HepG2 (cell line): ENCODE results near the gene ZXDC. TPM values are rescaled to one million over a fixed set of nuclear protein-coding genes. Genes with fewer than 3 reads are reported as not detected.

Source experiments
- AGO2 ChIP-seq: fragments of 200-400 bp; formaldehyde crosslinking; optimal IDR thresholded peaks from 2 replicates; pipeline ENCODE3; 2017; ENCODE audit warnings: mild to moderate bottlenecking, low read depth, low read length, moderate library complexity
- EEA1 ChIP-seq: sonication (generic); formaldehyde crosslinking; IDR thresholded peaks from 2 replicates; pipeline ENCODE4 v1.5.1; 2020; ENCODE audit warnings: mild to moderate bottlenecking, missing genetic modification reagents, borderline replicate concordance
- FLYWCH1 ChIP-seq: sonication (generic); formaldehyde crosslinking; IDR thresholded peaks from 2 replicates; pipeline ENCODE4 v1.8.1; 2023; ENCODE audit warnings: mild to moderate bottlenecking, missing genetic modification reagents
- GPN1 ChIP-seq: sonication (generic); formaldehyde crosslinking; IDR thresholded peaks from 2 replicates; pipeline ENCODE4 v1.5.1; 2020; ENCODE audit warnings: missing genetic modification reagents, borderline replicate concordance
- KDM3A ChIP-seq: IDR thresholded peaks from 2 replicates; pipeline ENCODE4 v1.6.1; 2018; ENCODE audit warnings: low read depth, missing compliant biosample characterization
- NFYB ChIP-seq: sonication (generic); formaldehyde crosslinking; IDR thresholded peaks from 2 replicates; pipeline ENCODE4 v1.4.0; 2020; ENCODE audit warnings: missing genetic modification reagents
- ONECUT2 ChIP-seq: sonication (generic); formaldehyde crosslinking; IDR thresholded peaks from 2 replicates; pipeline ENCODE4 v1.4.0; 2020; ENCODE audit warnings: missing genetic modification reagents
- PPARG ChIP-seq: conservative IDR thresholded peaks from 2 replicates; pipeline ENCODE4 v1.6.1; 2016; ENCODE audit warnings: missing biosample characterization, missing genetic modification reagents
- RNF2 ChIP-seq: fragments of 450-650 bp; conservative IDR thresholded peaks from 2 replicates; pipeline ENCODE4 v1.6.1; 2016; ENCODE audit warnings: low read depth
- SKIL ChIP-seq: sonication (generic); formaldehyde crosslinking; IDR thresholded peaks from 2 replicates; pipeline ENCODE4 v1.8.0; 2022; ENCODE audit warnings: missing genetic modification reagents, mild to moderate bottlenecking, moderate library complexity, borderline replicate concordance
- SMARCC2 ChIP-seq: fragments of 450-650 bp; IDR thresholded peaks from 2 replicates; pipeline ENCODE4 v1.6.1; 2017; ENCODE audit warnings: antibody characterized with exemption, mild to moderate bottlenecking
- SMC3 ChIP-seq: IDR thresholded peaks from 2 replicates; pipeline ENCODE4 v1.6.1; 2011; ENCODE audit warnings: low read length, improper control_type of control experiment
- SOX13 ChIP-seq, 3 experiments: fragments of 450-650 bp in 1 of 3; sonication (generic) in 1 of 3; formaldehyde crosslinking in 1 of 3; IDR thresholded peaks in 2 of 3; conservative IDR thresholded peaks in 1 of 3; 2 replicates each; pipeline versions ENCODE4 v1.5.0 to v1.6.1; 2016 to 2020; ENCODE audit warnings: antibody characterized with exemption in 1 of 3, mild to moderate bottlenecking in 1 of 3, missing compliant biosample characterization in 1 of 3, missing genetic modification reagents in 1 of 3, moderate library complexity in 1 of 3
- TCF7 ChIP-seq: sonication (generic); IDR thresholded peaks from 2 replicates; pipeline ENCODE4 v1.6.1; 2016; ENCODE audit warnings: antibody characterized with exemption, low read depth
- TSC22D2 ChIP-seq: sonication (generic); formaldehyde crosslinking; IDR thresholded peaks from 2 replicates; pipeline ENCODE4 v1.5.1; 2020; ENCODE audit warnings: missing genetic modification reagents, mild to moderate bottlenecking, borderline replicate concordance
- ZNF17 ChIP-seq: sonication (generic); formaldehyde crosslinking; IDR thresholded peaks from 2 replicates; pipeline ENCODE4 v1.5.0; 2020; ENCODE audit warnings: mild to moderate bottlenecking, missing genetic modification reagents
- ZNF260 ChIP-seq: sonication (generic); formaldehyde crosslinking; IDR thresholded peaks from 2 replicates; pipeline ENCODE4 v1.4.0; 2020; ENCODE audit warnings: missing genetic modification reagents, low read depth, mild to moderate bottlenecking, borderline replicate concordance
- ZNF274 ChIP-seq: sonication (generic); formaldehyde crosslinking; IDR thresholded peaks from 2 replicates; pipeline ENCODE4 v1.5.1; 2020; ENCODE audit warnings: mild to moderate bottlenecking, missing genetic modification reagents
- ZNF446 ChIP-seq: sonication (generic); formaldehyde crosslinking; IDR thresholded peaks from 2 replicates; pipeline ENCODE4 v1.5.0; 2020; ENCODE audit warnings: mild to moderate bottlenecking, missing genetic modification reagents
- ZNF576 ChIP-seq: sonication (generic); formaldehyde crosslinking; IDR thresholded peaks from 2 replicates; pipeline ENCODE4 v1.4.0; 2020; ENCODE audit warnings: mild to moderate bottlenecking, missing genetic modification reagents
- ZNF674 ChIP-seq: sonication (generic); formaldehyde crosslinking; IDR thresholded peaks from 2 replicates; pipeline ENCODE4 v1.5.0; 2020; ENCODE audit warnings: low read depth, mild to moderate bottlenecking, missing genetic modification reagents
- ZSCAN25 ChIP-seq: sonication (generic); formaldehyde crosslinking; IDR thresholded peaks from 2 replicates; pipeline ENCODE4 v1.8.0; 2022; ENCODE audit warnings: mild to moderate bottlenecking, missing genetic modification reagents
- ZSCAN31 ChIP-seq: sonication (generic); formaldehyde crosslinking; IDR thresholded peaks from 2 replicates; pipeline ENCODE4 v1.5.0; 2020; ENCODE audit warnings: low read depth, mild to moderate bottlenecking, missing genetic modification reagents
- polyA plus RNA-seq, 8 experiments: library from polyadenylated mRNA; depleted of rRNA in 3 of 8; stranded (reverse) in 7 of 8; unstranded in 1 of 8; fragments of >200 nt; fragmentation: Illumina TruSeq in 4 of 8; extraction: Trizol in 4 of 8; gene quantifications; 2 replicates each; pipeline versions ENCODE4 v1.2.1 to v1.2.3, GENCODE V29; 2011 to 2016; ENCODE audit warnings: low read depth in 4 of 8, missing spikeins in 1 of 8, mixed read lengths in 1 of 8; ENCODE audit not compliant: insufficient read depth in 1 of 8
- total RNA-seq, 5 experiments: library from RNA; depleted of rRNA; stranded (reverse); fragments of >200 nt; fragmentation: Illumina TruSeq; extraction: Trizol; gene quantifications; 2 replicates each; pipeline ENCODE4 v1.2.3, GENCODE V29; 2016; ENCODE audit warnings: low read depth in 1 of 5
- TF ChIP-seq, protein P1 (sequence below): sonication (generic); formaldehyde crosslinking; IDR thresholded peaks from 2 replicates; pipeline ENCODE4 v1.8.0; 2023; ENCODE audit warnings: mild to moderate bottlenecking, missing genetic modification reagents
- TF ChIP-seq, protein P2 (sequence below): IDR thresholded peaks from 2 replicates; pipeline ENCODE4 v1.6.1; 2016; ENCODE audit warnings: low read depth, borderline replicate concordance
- TF ChIP-seq, protein P3 (sequence below): sonication (generic); formaldehyde crosslinking; IDR thresholded peaks from 2 replicates; pipeline ENCODE4 v1.5.0; 2020; ENCODE audit warnings: missing genetic modification reagents

ZXDC gene
- total and polyA plus RNA-seq, 2 of the 13 experiments (the other 11 are each of a cell fraction or from before 2014, with no cell fraction given): 17.6 to 21.2 TPM

- TF ChIP-seq, protein P1, sequence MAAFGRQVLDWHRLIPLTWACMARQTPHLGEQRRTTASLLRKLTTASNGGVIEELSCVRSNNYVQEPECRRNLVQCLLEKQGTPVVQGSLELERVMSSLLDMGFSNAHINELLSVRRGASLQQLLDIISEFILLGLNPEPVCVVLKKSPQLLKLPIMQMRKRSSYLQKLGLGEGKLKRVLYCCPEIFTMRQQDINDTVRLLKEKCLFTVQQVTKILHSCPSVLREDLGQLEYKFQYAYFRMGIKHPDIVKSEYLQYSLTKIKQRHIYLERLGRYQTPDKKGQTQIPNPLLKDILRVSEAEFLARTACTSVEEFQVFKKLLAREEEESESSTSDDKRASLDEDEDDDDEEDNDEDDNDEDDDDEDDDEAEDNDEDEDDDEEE (CRISPR knock-in tag): peak; percentile 73; the same call in 1 of the 2 replicates
- no peak for TF ChIP-seq ZNF576
- TF ChIP-seq GPN1: no peak
- peak; percentile 79; the same call in 1 of the 2 replicates for TF ChIP-seq RNF2
- TF ChIP-seq NFYB: 0 out of 2 replicates have a peak, but pooled peaks have one; percentile 20
- TF ChIP-seq, protein P2, sequence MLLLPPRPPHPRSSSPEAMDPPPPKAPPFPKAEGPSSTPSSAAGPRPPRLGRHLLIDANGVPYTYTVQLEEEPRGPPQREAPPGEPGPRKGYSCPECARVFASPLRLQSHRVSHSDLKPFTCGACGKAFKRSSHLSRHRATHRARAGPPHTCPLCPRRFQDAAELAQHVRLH: peak; percentile 81; the same call in 1 of the 2 replicates
- TF ChIP-seq ZNF17 (CRISPR knock-in tag): no peak
- peak; percentile 60; the same call in 1 of the 2 replicates for TF ChIP-seq EEA1 (CRISPR knock-in tag)
- no peak for TF ChIP-seq TCF7
- no peak for TF ChIP-seq ZNF260 (CRISPR knock-in tag)
- TF ChIP-seq ZSCAN31 (CRISPR knock-in tag): peak; percentile 77; the same call in 1 of the 2 replicates
- TF ChIP-seq, protein P3, sequence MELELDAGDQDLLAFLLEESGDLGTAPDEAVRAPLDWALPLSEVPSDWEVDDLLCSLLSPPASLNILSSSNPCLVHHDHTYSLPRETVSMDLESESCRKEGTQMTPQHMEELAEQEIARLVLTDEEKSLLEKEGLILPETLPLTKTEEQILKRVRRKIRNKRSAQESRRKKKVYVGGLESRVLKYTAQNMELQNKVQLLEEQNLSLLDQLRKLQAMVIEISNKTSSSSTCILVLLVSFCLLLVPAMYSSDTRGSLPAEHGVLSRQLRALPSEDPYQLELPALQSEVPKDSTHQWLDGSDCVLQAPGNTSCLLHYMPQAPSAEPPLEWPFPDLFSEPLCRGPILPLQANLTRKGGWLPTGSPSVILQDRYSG (CRISPR knock-in tag): 0 out of 2 replicates have a peak, but pooled peaks have one; percentile 78
- peak; percentile 52; the same call in 1 of the 2 replicates for TF ChIP-seq SKIL
- TF ChIP-seq ZNF274 (CRISPR knock-in tag): 0 out of 2 replicates have a peak, but pooled peaks have one; percentile 74
- no peak for TF ChIP-seq ZNF674
- no peak for TF ChIP-seq SOX13 (IDR thresholded peaks at IDR 0.05)
- peak in 1 of 2 experiments; percentile 71; a peak in 2 of 4 replicates for TF ChIP-seq SOX13 (CRISPR knock-in tag; conservative IDR thresholded peaks at IDR 0.05 in 1 of 2, IDR thresholded peaks at IDR 0.05 in 1 of 2)
- no peak for TF ChIP-seq KDM3A (CRISPR knock-in tag)
- TF ChIP-seq FLYWCH1 (CRISPR knock-in tag): no peak; the same call in 1 of the 2 replicates
- TF ChIP-seq SMARCC2: no peak
- peak; percentile 64; the same call in 1 of the 2 replicates for TF ChIP-seq SMC3
- peak; percentile 66; the same call in 1 of the 2 replicates for TF ChIP-seq ZSCAN25 (CRISPR knock-in tag)
- TF ChIP-seq ONECUT2: no peak
- TF ChIP-seq ZNF446: no peak
- no peak for TF ChIP-seq TSC22D2 (CRISPR knock-in tag)
- TF ChIP-seq AGO2: no peak
- peak; percentile 86 for TF ChIP-seq PPARG (CRISPR knock-in tag)
Observed at GRCh38 chr3:126389112-126389793, 86.4 kb downstream of the ZXDC start (continued).
